PC-9 (cell line): ENCODE measurements around the gene TLE3. TPM values are rescaled to one million over a fixed set of nuclear protein-coding genes. Genes with fewer than 3 reads are reported as not detected.

Experiments used
- BruUV-seq: library from RNA; stranded (reverse); fragments of 400-500 nt; replicated peaks from 2 replicates; lab custom pipeline; 2021; lab: Mats Ljungman, UMichigan
- CTCF ChIA-PET: fragments of 300-600 bp; sonication (Branson Sonifier 250); formaldehyde crosslinking; loops from one replicate; lab custom pipeline; 2022; ENCODE audit warnings: antibody characterized with exemption; lab: Charles Lee
- POLR2A ChIA-PET: fragments of 300-600 bp; sonication (Branson Sonifier 250); formaldehyde crosslinking; loops from one replicate; lab custom pipeline; 2022; ENCODE audit warnings: antibody characterized with exemption; ENCODE audit not compliant: unreplicated experiment; lab: Charles Lee
- DNase-seq, 2 experiments: peaks; one replicate each; pipeline versions ENCODE4 v3.0.0 to v3.0.0-alpha.2; 2015 to 2022; ENCODE audit warnings: mixed read lengths in 1 of 2
- H2AFZ ChIP-seq: fragments of 200-600 bp; sonication (generic); 2 replicates; pipeline ENCODE4 v1.8.1; 2017; ENCODE audit warnings: antibody characterized with exemption
- H3F3A ChIP-seq: fragments of 200-600 bp; sonication (generic); 2 replicates; pipeline ENCODE4 v1.8.1; 2017; ENCODE audit warnings: antibody characterized with exemption, mild to moderate bottlenecking, low read depth; ENCODE audit not compliant: insufficient read depth
- H3K27ac ChIP-seq: fragments of 200-600 bp; sonication (generic); 2 replicates; pipeline ENCODE4 v1.6.1; 2016; ENCODE audit warnings: mixed run types
- H3K27me3 ChIP-seq: fragments of 200-600 bp; sonication (generic); 2 replicates; pipeline ENCODE4 v1.6.1; 2016; ENCODE audit warnings: low read depth, mixed run types; ENCODE audit not compliant: insufficient read depth
- H3K36me3 ChIP-seq: fragments of 200-600 bp; sonication (generic); 2 replicates; pipeline ENCODE4 v1.6.1; 2016; ENCODE audit warnings: low read depth, mixed run types
- H3K4me1 ChIP-seq: fragments of 200-600 bp; sonication (generic); replicated peaks from 2 replicates; pipeline ENCODE4 v1.6.1; 2016; ENCODE audit warnings: mixed run types; ENCODE audit not compliant: insufficient read depth
- H3K4me2 ChIP-seq: fragments of 200-600 bp; sonication (generic); 2 replicates; pipeline ENCODE4 v1.6.1; 2017; ENCODE audit warnings: mixed run types
- H3K4me3 ChIP-seq: fragments of 200-600 bp; sonication (generic); 2 replicates; pipeline ENCODE4 v1.6.1; 2016; ENCODE audit warnings: mixed run types
- H3K79me2 ChIP-seq: fragments of 200-600 bp; sonication (generic); 2 replicates; pipeline ENCODE4 v1.6.1; 2017; ENCODE audit warnings: low read depth, mixed run types
- H3K9me2 ChIP-seq: fragments of 200-600 bp; sonication (generic); 2 replicates; pipeline ENCODE4 v1.8.1; 2017; ENCODE audit warnings: mild to moderate bottlenecking; ENCODE audit not compliant: insufficient read depth
- H3K9me3 ChIP-seq: fragments of 200-600 bp; sonication (generic); 2 replicates; pipeline ENCODE4 v1.8.1; 2016; ENCODE audit warnings: low read depth; ENCODE audit not compliant: insufficient read depth
- H4K20me1 ChIP-seq: fragments of 200-600 bp; sonication (generic); 2 replicates; pipeline ENCODE4 v1.8.1; 2017; ENCODE audit not compliant: insufficient read depth
- CTCF ChIP-seq: fragments of 200-600 bp; sonication (generic); conservative IDR thresholded peaks from 2 replicates; pipeline ENCODE4 v1.6.1; 2017; ENCODE audit warnings: mixed run types, antibody characterized with exemption, mild to moderate bottlenecking, moderate library complexity
- EZH2 ChIP-seq: fragments of 200-600 bp; sonication (generic); IDR thresholded peaks from 2 replicates; pipeline ENCODE4 v1.8.0; 2017; ENCODE audit warnings: antibody characterized with exemption, low read depth
- intact Hi-C: fragments of 100-400 bp; cut with micrococcal nuclease; formaldehyde crosslinking; loops from one replicate; pipeline ENCODE4 v1.10.0; 2022; ENCODE audit not compliant: unreplicated experiment
- total RNA-seq: library from RNA; stranded (reverse); gene quantifications from 2 replicates; pipeline ENCODE4 v1.2.3, GENCODE V29; 2021

The TLE3 gene
- total RNA-seq, 1 experiment from 2014 or later: 51.3 TPM

- intact Hi-C loops: no loop called here
- H3K79me2 ChIP-seq: no peaks in the 10 kb centered on the region
- DNase-seq: no peak
- no peak overlapping the region for H2AFZ ChIP-seq
- no peak overlapping the region for H3K4me3 ChIP-seq
- no peaks in the 10 kb centered on the region for H3K9me2 ChIP-seq
- POLR2A ChIA-PET: no interaction called here
- BruUV-seq: no TSS peak
- H3K4me1 ChIP-seq: no peaks in the 10 kb centered on the region
- no peaks in the 10 kb centered on the region for H4K20me1 ChIP-seq
- TF ChIP-seq CTCF: no peak
- no peak for TF ChIP-seq EZH2
- no peaks in the 10 kb centered on the region for H3K36me3 ChIP-seq
- no peaks in the 10 kb centered on the region for H3K9me3 ChIP-seq
- H3K4me2 ChIP-seq: no peak overlapping the region
- no peaks in the 10 kb centered on the region for H3F3A ChIP-seq
- H3K27me3 ChIP-seq: no peaks in the 10 kb centered on the region
- H3K27ac ChIP-seq: no peak overlapping the region
- CTCF ChIA-PET: no interaction called here
Observed at GRCh38 chr15:70013656-70014313, 83.9 kb downstream of the TLE3 start.

GRCh38 chr15:70012895-70013294, 84.8 kb downstream of the TLE3 start:
- no peak overlapping the region for H3K4me2 ChIP-seq
- H3K4me1 ChIP-seq: no peaks in the 10 kb centered on the region
- H4K20me1 ChIP-seq: no peaks in the 10 kb centered on the region
- no TSS peak for BruUV-seq
- TF ChIP-seq EZH2 (no peak), CTCF (no peak)
- H3K27ac ChIP-seq: no peak overlapping the region
- no peaks in the 10 kb centered on the region for H3K27me3 ChIP-seq
- H3K4me3 ChIP-seq: no peak overlapping the region
- no peaks in the 10 kb centered on the region for H3K79me2 ChIP-seq
- no peaks in the 10 kb centered on the region for H3K36me3 ChIP-seq
- CTCF ChIA-PET: no interaction called here
- H3K9me3 ChIP-seq: no peaks in the 10 kb centered on the region
- no peaks in the 10 kb centered on the region for H3K9me2 ChIP-seq
- H3F3A ChIP-seq: no peaks in the 10 kb centered on the region
- H2AFZ ChIP-seq: no peak overlapping the region
- DNase-seq: no peak
- POLR2A ChIA-PET: interaction anchor here (0.7 kb wide), 1 partner anchor 9 kb away, joined by 3 read pairs; no protein-coding TSS in a partner anchor
- intact Hi-C loops: no loop called here

- no peaks in the 10 kb centered on the region for H3K27me3 ChIP-seq
- intact Hi-C loops: no loop called here
Observed at GRCh38 chr15:70008697-70009290, 88.9 kb downstream of the TLE3 start.

More at GRCh38 chr15:70008697-70009290, 88.9 kb downstream of the TLE3 start:
- Histone ChIP-seq H3K9me2 (no peaks in the 10 kb centered on the region), H3K27ac (no peak overlapping the region), H3K9me3 (no peaks in the 10 kb centered on the region), H3F3A (no peaks in the 10 kb centered on the region), H3K4me1 (no peaks in the 10 kb centered on the region), H3K4me3 (no peak overlapping the region), H4K20me1 (no peaks in the 10 kb centered on the region), H3K79me2 (no peaks in the 10 kb centered on the region), H3K4me2 (no peak overlapping the region), H2AFZ (no peak overlapping the region), H3K36me3 (no peaks in the 10 kb centered on the region)
- BruUV-seq: no TSS peak
- ChIA-PET CTCF (no interaction called here), POLR2A (no interaction called here)
- DNase-seq: no peak
- TF ChIP-seq EZH2 (no peak), CTCF (no peak)
